IPS-15b (cell line): ENCODE data around the gene IDS.
"Not testable (repeated sequence)": the region's sequence is repeated elsewhere in the genome, so short reads cannot be mapped to it uniquely, and the experiment has no call there.

Experiments
- H3K27me3 ChIP-seq: one replicate; pipeline ENCODE4 v1.6.1; 2013; ENCODE audit warnings: low read length; ENCODE audit not compliant: control insufficient read depth, insufficient read depth
- H3K36me3 ChIP-seq: one replicate; pipeline ENCODE4 v1.6.1; 2013; ENCODE audit warnings: low read length; ENCODE audit not compliant: control insufficient read depth, insufficient read depth
- H3K4me1 ChIP-seq: one replicate; pipeline ENCODE4 v1.6.1; 2013; ENCODE audit warnings: mild to moderate bottlenecking, low read length; ENCODE audit not compliant: control insufficient read depth, insufficient read depth
- H3K4me3 ChIP-seq: one replicate; pipeline ENCODE4 v1.5.1; 2013; ENCODE audit warnings: low read depth, low read length
- H3K9ac ChIP-seq: one replicate; pipeline ENCODE4 v1.6.1; 2013; ENCODE audit warnings: low read depth, mild to moderate bottlenecking, low read length
- H3K9me3 ChIP-seq: one replicate; pipeline ENCODE4 v1.6.1; 2013; ENCODE audit warnings: mild to moderate bottlenecking, low read length; ENCODE audit not compliant: control insufficient read depth, insufficient read depth

IDS gene

GRCh38 chrX:149493567-149494562, 11.2 kb downstream of the IDS start:
- Histone ChIP-seq H3K4me3 (no peak overlapping the region), H3K9ac (no peak overlapping the region), H3K36me3 (peaks cover 23% of the 10 kb centered on the region), H3K4me1 (no peaks in the 10 kb centered on the region), H3K9me3 (no peaks in the 10 kb centered on the region), H3K27me3 (no peaks in the 10 kb centered on the region)

- Histone ChIP-seq H3K9ac (no peak overlapping the region), H3K27me3 (no peaks in the 10 kb centered on the region), H3K4me3 (no peak overlapping the region), H3K9me3 (no peaks in the 10 kb centered on the region), H3K4me1 (no peaks in the 10 kb centered on the region), H3K36me3 (peaks cover 23% of the 10 kb centered on the region)
Observed at GRCh38 chrX:149491812-149492211, 13.3 kb downstream of the IDS start.

- Histone ChIP-seq H3K4me3 (no peak overlapping the region), H3K27me3 (no peaks in the 10 kb centered on the region), H3K9ac (no peak overlapping the region), H3K9me3 (no peaks in the 10 kb centered on the region), H3K36me3 (peaks cover 16% of the 10 kb centered on the region), H3K4me1 (no peaks in the 10 kb centered on the region)
Observed at GRCh38 chrX:149490100-149490499, 15.0 kb downstream of the IDS start.

- not testable (repeated sequence) for H3K9ac ChIP-seq, H3K36me3 ChIP-seq, H3K9me3 ChIP-seq, H3K27me3 ChIP-seq, H3K4me1 ChIP-seq, H3K4me3 ChIP-seq
Observed at GRCh38 chrX:149488411-149489052, 16.6 kb downstream of the IDS start.

GRCh38 chrX:149488008-149488407, 17.1 kb downstream of the IDS start:
- not testable (repeated sequence) for H3K4me1 ChIP-seq, H3K9ac ChIP-seq, H3K36me3 ChIP-seq, H3K9me3 ChIP-seq, H3K4me3 ChIP-seq, H3K27me3 ChIP-seq

- no peaks in the 10 kb centered on the region for H3K27me3 ChIP-seq
- H3K36me3 ChIP-seq = peaks cover 9% of the 10 kb centered on the region
- no peak overlapping the region for H3K4me3 ChIP-seq
- no peaks in the 10 kb centered on the region for H3K4me1 ChIP-seq
- H3K9me3 ChIP-seq = no peaks in the 10 kb centered on the region
- H3K9ac ChIP-seq = no peak overlapping the region
Observed at GRCh38 chrX:149487292-149487691, 17.8 kb downstream of the IDS start.

GRCh38 chrX:149476513-149476912, 28.6 kb downstream of the IDS start:
- Histone ChIP-seq H3K9ac (no peak overlapping the region), H3K27me3 (no peaks in the 10 kb centered on the region), H3K9me3 (no peaks in the 10 kb centered on the region), H3K4me1 (no peaks in the 10 kb centered on the region), H3K4me3 (no peak overlapping the region), H3K36me3 (no peaks in the 10 kb centered on the region)

- H3K36me3 ChIP-seq = no peaks in the 10 kb centered on the region
- H3K27me3 ChIP-seq = no peaks in the 10 kb centered on the region
- no peaks in the 10 kb centered on the region for H3K9me3 ChIP-seq
- H3K4me1 ChIP-seq = peaks cover 2% of the 10 kb centered on the region
- H3K9ac ChIP-seq = no peak overlapping the region
- no peak overlapping the region for H3K4me3 ChIP-seq
Observed at GRCh38 chrX:149473966-149474365, 31.1 kb downstream of the IDS start.

GRCh38 chrX:149473092-149473491, 32.0 kb downstream of the IDS start:
- Histone ChIP-seq H3K4me3 (no peak overlapping the region), H3K9ac (no peak overlapping the region), H3K9me3 (no peaks in the 10 kb centered on the region), H3K4me1 (peaks cover 2% of the 10 kb centered on the region), H3K27me3 (no peaks in the 10 kb centered on the region), H3K36me3 (no peaks in the 10 kb centered on the region)

- Histone ChIP-seq H3K27me3 (no peaks in the 10 kb centered on the region), H3K9ac (no peak overlapping the region)
Observed at GRCh38 chrX:149472625-149473024, 32.5 kb downstream of the IDS start.

GRCh38 chrX:149471397-149471796, 33.7 kb downstream of the IDS start:
- H3K27me3 ChIP-seq = no peaks in the 10 kb centered on the region
- peaks cover 2% of the 10 kb centered on the region for H3K4me1 ChIP-seq
- H3K4me3 ChIP-seq = no peak overlapping the region
- no peak overlapping the region for H3K9ac ChIP-seq
- H3K36me3 ChIP-seq = no peaks in the 10 kb centered on the region
- H3K9me3 ChIP-seq = peaks cover 4% of the 10 kb centered on the region

More at GRCh38 chrX:149472625-149473024, 32.5 kb downstream of the IDS start:
- H3K36me3 ChIP-seq = no peaks in the 10 kb centered on the region
- H3K4me1 ChIP-seq = peaks cover 2% of the 10 kb centered on the region
- H3K9me3 ChIP-seq = no peaks in the 10 kb centered on the region
- no peak overlapping the region for H3K4me3 ChIP-seq

GRCh38 chrX:149470955-149471354, 34.2 kb downstream of the IDS start:
- Histone ChIP-seq H3K4me1 (peaks cover 2% of the 10 kb centered on the region), H3K9ac (no peak overlapping the region), H3K9me3 (peaks cover 4% of the 10 kb centered on the region), H3K27me3 (no peaks in the 10 kb centered on the region), H3K36me3 (no peaks in the 10 kb centered on the region), H3K4me3 (no peak overlapping the region)
